Immature natural killer cell (primary cell): ENCODE measurements around the gene PALLD. TPM values are rescaled to one million over a fixed set of nuclear protein-coding genes. Genes with fewer than 3 reads are reported as not detected.
A peak's percentile ranks its signal among the peaks of the same experiment; 100 is the strongest.

ENCODE experiments used
- DNase-seq, 3 donors: peaks; one replicate each; pipeline ENCODE4 v3.0.0; 2022; ENCODE audit warnings: mixed read lengths in 1 of 3
- H3K27ac Mint-ChIP-seq, 6 donors: one replicate each; pipeline ENCODE4 v1.8.0; 2020; ENCODE audit warnings: mixed read lengths in 6 of 6, mild to moderate bottlenecking in 5 of 6, inconsistent platforms in 4 of 6, moderate library complexity in 3 of 6
- H3K27me3 Mint-ChIP-seq, 3 donors: one replicate each; pipeline ENCODE4 v1.8.0; 2020 to 2021; ENCODE audit warnings: low read depth in 3 of 3, mild to moderate bottlenecking in 3 of 3, mixed read lengths in 3 of 3, moderate library complexity in 3 of 3, inconsistent platforms in 1 of 3
- H3K36me3 Mint-ChIP-seq, 3 donors: one replicate each; pipeline ENCODE4 v1.8.0; 2020; ENCODE audit warnings: mixed read lengths in 3 of 3, inconsistent platforms in 2 of 3, mild to moderate bottlenecking in 2 of 3
- H3K4me1 Mint-ChIP-seq, 2 donors: one replicate each; pipeline ENCODE4 v1.8.0; 2020; ENCODE audit warnings: inconsistent platforms in 2 of 2, mild to moderate bottlenecking in 2 of 2, mixed read lengths in 2 of 2, moderate library complexity in 1 of 2
- H3K4me3 Mint-ChIP-seq, 5 donors: one replicate each; pipeline ENCODE4 v1.8.0; 2020; ENCODE audit warnings: mild to moderate bottlenecking in 5 of 5, mixed read lengths in 5 of 5, inconsistent platforms in 3 of 5, moderate library complexity in 3 of 5
- H3K9me3 Mint-ChIP-seq, 6 donors: one replicate each; pipeline ENCODE4 v1.8.0; 2020; ENCODE audit warnings: mild to moderate bottlenecking in 6 of 6, mixed read lengths in 6 of 6, inconsistent platforms in 4 of 6, moderate library complexity in 3 of 6
- polyA plus RNA-seq, 3 donors: library from polyadenylated mRNA; unstranded; fragments of 300-500 nt; fragmentation: Illumina TruSeq; gene quantifications; one replicate each; pipeline ENCODE4 v1.2.3, GENCODE V29; 2021

The PALLD gene
- polyA plus RNA-seq, 3 donors from 2014 or later, result 7.4 to 20.8 (median 15.8) TPM

GRCh38 chr4:168711197-168712140 is 214.6 kb downstream of the PALLD start:
- Mint-ChIP-seq H3K27ac (peak overlapping the region; percentile 82 to 91 (median 84)), H3K4me1 (peaks cover 23 to 25% of the 10 kb centered on the region in 2 donors), H3K36me3 (no peaks in the 10 kb centered on the region), H3K27me3 (peaks cover 0 to 4% (median 0%) of the 10 kb centered on the region in 3 donors), H3K4me3 (peak overlapping the region; percentile 22 to 65 (median 53)), H3K9me3 (no peaks in the 10 kb centered on the region)
- DNase-seq, result peak; percentile 21 to 27 (median 24)

DNA sequence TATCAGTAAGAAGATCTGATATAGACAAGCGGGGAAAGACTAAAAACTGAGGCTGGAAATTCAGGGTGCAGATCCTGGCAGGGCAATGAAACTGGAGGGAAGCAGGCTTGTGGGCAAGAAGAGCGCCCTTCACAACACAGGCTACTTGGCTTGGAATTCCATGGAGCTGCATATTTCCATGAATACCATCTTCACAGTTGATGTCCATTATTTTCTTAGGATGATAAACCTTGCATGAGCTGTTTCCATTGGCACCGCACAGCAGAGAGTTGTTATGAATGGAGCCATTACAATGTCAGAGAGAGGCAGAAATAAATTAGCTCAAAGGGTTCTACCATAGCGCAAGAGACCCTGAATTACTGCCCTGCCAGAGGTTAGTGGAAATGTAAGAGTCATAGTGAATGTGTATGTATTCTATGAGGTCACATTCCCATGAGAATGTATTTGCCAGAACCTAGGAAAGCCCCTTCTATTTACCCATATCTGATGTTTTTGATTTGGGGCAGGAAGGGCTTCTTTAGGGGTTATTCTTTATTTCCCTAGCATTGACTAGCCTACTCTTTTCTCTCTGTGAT is 215.6 kb downstream of the PALLD start:
- peak overlapping the region in 3 of 5 donors; percentile 22 to 65 (median 36) for H3K4me3 Mint-ChIP-seq
- H3K9me3 Mint-ChIP-seq, result no peaks in the 10 kb centered on the region
- peak overlapping the region in 5 of 6 donors; percentile 82 to 91 (median 85) for H3K27ac Mint-ChIP-seq
- no peaks in the 10 kb centered on the region for H3K36me3 Mint-ChIP-seq
- peaks cover 0 to 7% (median 0%) of the 10 kb centered on the region in 3 donors for H3K27me3 Mint-ChIP-seq
- no peak for DNase-seq
- peaks cover 25 to 29% of the 10 kb centered on the region in 2 donors for H3K4me1 Mint-ChIP-seq

GRCh38 chr4:168713253-168713652 is 216.4 kb downstream of the PALLD start:
- H3K36me3 Mint-ChIP-seq, result no peaks in the 10 kb centered on the region
- H3K27ac Mint-ChIP-seq, result no peak overlapping the region
- peaks cover 31 to 38% of the 10 kb centered on the region in 2 donors for H3K4me1 Mint-ChIP-seq
- no peak for DNase-seq
- no peaks in the 10 kb centered on the region for H3K9me3 Mint-ChIP-seq
- H3K27me3 Mint-ChIP-seq, result peaks cover 0 to 7% (median 0%) of the 10 kb centered on the region in 3 donors
- H3K4me3 Mint-ChIP-seq, result no peak overlapping the region

DNA sequence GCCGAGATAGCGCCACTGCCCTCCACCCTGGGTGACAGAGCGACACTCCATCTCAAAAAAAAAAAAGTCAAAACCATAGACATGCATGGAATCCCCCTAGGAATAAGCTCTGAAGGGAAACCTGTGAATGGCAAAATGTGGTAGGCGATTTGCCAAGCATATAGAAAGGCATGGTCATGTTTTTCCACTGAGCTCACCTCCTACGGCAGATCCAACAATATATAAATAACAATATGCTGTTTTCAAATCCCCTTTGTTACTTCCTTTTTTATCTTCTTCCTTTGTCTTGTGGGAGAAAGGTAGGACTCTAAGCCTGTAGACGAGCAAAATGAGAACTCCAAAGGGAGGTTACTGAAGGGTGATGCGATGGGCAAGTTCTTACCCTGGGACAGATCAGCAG is 219.0 kb downstream of the PALLD start:
- Mint-ChIP-seq H3K4me3 (no peak overlapping the region), H3K9me3 (no peaks in the 10 kb centered on the region), H3K27ac (no peak overlapping the region), H3K4me1 (peaks cover 24 to 29% of the 10 kb centered on the region in 2 donors), H3K36me3 (no peaks in the 10 kb centered on the region), H3K27me3 (peaks cover 0 to 3% (median 2%) of the 10 kb centered on the region in 3 donors)
- no peak for DNase-seq

GRCh38 chr4:168716406-168717129 is 219.7 kb downstream of the PALLD start:
- no peaks in the 10 kb centered on the region for H3K36me3 Mint-ChIP-seq
- H3K4me3 Mint-ChIP-seq, result no peak overlapping the region
- H3K9me3 Mint-ChIP-seq, result no peaks in the 10 kb centered on the region
- H3K4me1 Mint-ChIP-seq, result peaks cover 17 to 23% of the 10 kb centered on the region in 2 donors
- no peak for DNase-seq
- H3K27me3 Mint-ChIP-seq, result peaks cover 0 to 5% (median 3%) of the 10 kb centered on the region in 3 donors
- H3K27ac Mint-ChIP-seq, result peak overlapping the region in 2 of 6 donors; percentile 12 to 79

GRCh38 chr4:168717847-168718246 is 221.0 kb downstream of the PALLD start:
- Mint-ChIP-seq H3K4me1 (peaks cover 17 to 21% of the 10 kb centered on the region in 2 donors), H3K4me3 (peak overlapping the region in 1 of 5 donors; percentile 52), H3K36me3 (no peaks in the 10 kb centered on the region), H3K27ac (peak overlapping the region in 2 of 6 donors; percentile 42 to 79), H3K9me3 (peaks cover 0 to 3% (median 0%) of the 10 kb centered on the region in 6 donors), H3K27me3 (peaks cover 0 to 13% (median 3%) of the 10 kb centered on the region in 3 donors)
- DNase-seq, result peak; percentile 3 to 14 (median 4)

DNA sequence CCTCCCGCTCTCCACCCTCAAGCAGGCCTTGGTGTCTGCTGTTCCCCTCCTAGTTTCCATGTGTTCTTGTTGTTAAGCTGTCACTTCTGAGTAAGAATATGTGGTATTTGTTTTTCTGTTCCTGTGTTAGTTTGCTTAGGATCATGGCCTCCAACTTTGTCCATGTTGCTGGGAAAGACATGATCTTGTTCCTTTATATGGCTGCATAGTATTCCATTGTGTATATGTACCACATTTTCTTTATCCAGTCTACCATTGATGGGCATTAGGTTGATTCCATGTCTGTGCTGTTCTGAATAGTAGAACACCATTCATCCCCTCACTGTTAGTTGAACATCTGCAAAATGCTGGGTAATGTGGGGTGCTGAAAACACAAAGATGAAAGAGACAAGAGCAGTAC is 222.9 kb downstream of the PALLD start:
- no peak overlapping the region for H3K27ac Mint-ChIP-seq
- peaks cover 0 to 5% (median 0%) of the 10 kb centered on the region in 6 donors for H3K9me3 Mint-ChIP-seq
- H3K4me3 Mint-ChIP-seq, result no peak overlapping the region
- H3K4me1 Mint-ChIP-seq, result peaks cover 22 to 30% of the 10 kb centered on the region in 2 donors
- peaks cover 1 to 13% (median 4%) of the 10 kb centered on the region in 3 donors for H3K27me3 Mint-ChIP-seq
- H3K36me3 Mint-ChIP-seq, result no peaks in the 10 kb centered on the region
- DNase-seq, result no peak

DNA sequence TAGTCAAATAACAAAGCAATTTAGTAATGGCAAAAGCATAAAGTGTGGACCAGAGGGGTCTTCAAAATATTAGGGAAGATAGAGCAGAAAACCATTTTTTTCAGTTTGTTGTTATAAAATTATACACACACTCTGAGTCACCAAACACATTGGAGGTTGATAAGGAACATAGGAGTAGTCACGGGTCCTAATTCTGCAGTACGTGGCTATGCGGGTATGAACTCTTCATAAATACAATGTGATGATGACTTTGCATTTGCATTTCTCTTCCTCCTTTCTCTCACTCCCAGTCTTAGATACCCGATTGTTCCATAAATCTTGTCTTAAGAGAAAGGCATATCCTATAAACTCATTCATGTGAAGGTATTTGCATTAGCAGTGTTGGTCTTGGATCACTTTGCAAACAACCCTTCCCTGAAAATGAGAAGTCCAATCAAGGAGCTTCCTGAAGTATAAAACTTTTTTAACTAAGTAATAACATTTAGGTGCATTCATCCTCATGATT is 223.6 kb downstream of the PALLD start:
- no peak for DNase-seq
- Mint-ChIP-seq H3K4me3 (no peak overlapping the region), H3K27ac (no peak overlapping the region), H3K27me3 (peaks cover 1 to 13% (median 4%) of the 10 kb centered on the region in 3 donors), H3K36me3 (no peaks in the 10 kb centered on the region), H3K9me3 (peaks cover 0 to 7% (median 0%) of the 10 kb centered on the region in 6 donors), H3K4me1 (peaks cover 22 to 30% of the 10 kb centered on the region in 2 donors)

GRCh38 chr4:168722391-168722790 is 225.5 kb downstream of the PALLD start:
- no peaks in the 10 kb centered on the region for H3K36me3 Mint-ChIP-seq
- H3K27ac Mint-ChIP-seq, result peak overlapping the region in 1 of 6 donors; percentile 21
- H3K4me3 Mint-ChIP-seq, result peak overlapping the region; percentile 10 to 48 (median 22)
- no peak for DNase-seq
- peaks cover 20 to 26% of the 10 kb centered on the region in 2 donors for H3K4me1 Mint-ChIP-seq
- H3K27me3 Mint-ChIP-seq, result peaks cover 1 to 16% (median 4%) of the 10 kb centered on the region in 3 donors
- H3K9me3 Mint-ChIP-seq, result peaks cover 0 to 7% (median 0%) of the 10 kb centered on the region in 6 donors

DNA sequence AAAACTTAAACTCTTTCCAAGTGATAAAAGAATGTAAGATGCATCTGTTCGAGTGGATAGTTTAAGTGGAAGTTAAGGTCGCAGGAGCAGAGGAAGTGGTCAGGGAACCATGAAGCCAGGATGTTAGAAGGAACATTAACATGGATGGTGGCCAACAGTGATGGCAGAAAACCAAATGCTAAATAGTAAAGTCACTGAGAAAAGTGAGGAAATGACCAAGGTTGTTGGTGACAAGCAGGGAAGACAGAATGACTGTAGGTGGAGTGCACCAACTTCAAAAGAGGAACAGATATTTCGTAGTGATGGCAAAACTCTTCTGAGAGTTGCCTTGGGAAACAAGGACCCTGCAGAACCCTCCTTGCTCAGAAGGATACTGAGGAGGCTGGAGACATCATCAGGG is 226.2 kb downstream of the PALLD start:
- Mint-ChIP-seq H3K27ac (peak overlapping the region in 1 of 6 donors; percentile 21), H3K27me3 (peaks cover 1 to 18% (median 4%) of the 10 kb centered on the region in 3 donors), H3K36me3 (no peaks in the 10 kb centered on the region), H3K4me1 (peaks cover 14 to 19% of the 10 kb centered on the region in 2 donors), H3K4me3 (peak overlapping the region in 3 of 5 donors; percentile 11 to 48 (median 22)), H3K9me3 (peaks cover 0 to 7% (median 0%) of the 10 kb centered on the region in 6 donors)
- no peak for DNase-seq

DNA sequence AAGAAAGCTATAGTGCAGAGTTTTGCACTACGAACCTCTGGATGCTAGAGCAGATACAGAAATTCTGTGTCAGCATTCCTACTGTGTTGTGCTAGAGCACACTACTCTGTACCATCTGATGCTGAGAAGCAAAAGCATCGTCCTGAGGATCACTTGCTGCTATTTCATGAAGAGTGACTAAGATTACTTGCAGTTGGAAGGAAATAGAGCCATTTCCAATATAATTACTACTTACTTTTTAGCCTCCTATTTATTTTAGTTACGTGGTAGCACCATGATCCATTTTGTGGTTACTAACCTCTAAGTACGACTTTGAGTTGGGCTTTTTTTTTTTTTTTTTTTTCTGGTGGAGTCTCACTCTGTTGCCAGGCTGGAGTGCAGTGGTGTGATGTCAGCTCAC is 226.7 kb downstream of the PALLD start:
- H3K4me1 Mint-ChIP-seq, result peaks cover 13 to 16% of the 10 kb centered on the region in 2 donors
- H3K27me3 Mint-ChIP-seq, result peaks cover 2 to 18% (median 4%) of the 10 kb centered on the region in 3 donors
- H3K36me3 Mint-ChIP-seq, result no peaks in the 10 kb centered on the region
- no peak for DNase-seq
- peaks cover 0 to 7% (median 0%) of the 10 kb centered on the region in 6 donors for H3K9me3 Mint-ChIP-seq
- no peak overlapping the region for H3K27ac Mint-ChIP-seq
- peak overlapping the region in 1 of 5 donors; percentile 48 for H3K4me3 Mint-ChIP-seq

DNA sequence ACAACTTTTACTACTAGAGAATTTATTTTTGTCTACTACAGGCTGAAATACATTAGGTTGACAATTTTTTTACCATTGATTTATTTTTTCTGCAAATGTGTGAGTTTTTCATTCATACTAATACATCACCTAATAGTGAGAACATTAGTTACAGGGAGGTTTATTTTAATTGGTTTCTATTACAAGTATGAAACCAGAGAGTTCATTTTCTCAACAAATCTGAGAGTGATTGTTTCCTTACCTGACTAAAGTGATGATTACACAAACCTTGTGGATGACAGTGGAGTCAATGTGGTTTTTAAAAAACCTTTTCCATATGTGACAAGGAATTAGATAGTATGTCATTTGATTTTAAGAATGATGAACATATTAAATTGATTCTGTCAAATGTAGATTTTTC is 227.4 kb downstream of the PALLD start:
- Mint-ChIP-seq H3K4me1 (peaks cover 13 to 16% of the 10 kb centered on the region in 2 donors), H3K27ac (no peak overlapping the region), H3K27me3 (peaks cover 3 to 18% (median 4%) of the 10 kb centered on the region in 3 donors), H3K36me3 (no peaks in the 10 kb centered on the region), H3K4me3 (no peak overlapping the region), H3K9me3 (peaks cover 0 to 7% (median 0%) of the 10 kb centered on the region in 6 donors)
- no peak for DNase-seq
